ENCODE measurements around the gene PITX3. TPM values are rescaled to one million over a fixed set of nuclear protein-coding genes. Genes with fewer than 3 reads are reported as not detected.

PITX3 gene
- 2.1 TPM for total RNA-seq

GRCh38 chr10:102241444-102242117 is at the start of gene PITX3:
Gene PITX3 (minus strand): TSS chr10:102241512. CDS start chr10:102232080, 9,432 bp downstream.

GRCh38 chr10:102245082-102245931 is 4.0 kb upstream of the PITX3 start, which contains the start of gene GBF1:
Gene GBF1 (plus strand): TSS chr10:102245532. CDS start chr10:102258939, 13,407 bp downstream.

GRCh38 chr10:102225646-102226541 is 15.4 kb downstream of the PITX3 start, which contains the start of gene ELOVL3:
Gene ELOVL3 (plus strand): TSS chr10:102226299. CDS start chr10:102226549, 250 bp downstream.

Other genes with a start within 250 kb of the PITX3 start
- 25.2 TPM for gene ARMH3, start 185.3 kb downstream of the PITX3 start, total RNA-seq
- gene HPS6, start 176.2 kb downstream of the PITX3 start, total RNA-seq = 20.0 TPM
- 78.5 TPM for gene LDB1, start 121.1 kb downstream of the PITX3 start, total RNA-seq
- 18.4 TPM for gene PPRC1, start 108.5 kb downstream of the PITX3 start, total RNA-seq
- 42.1 TPM for gene NOLC1, start 89.1 kb downstream of the PITX3 start, total RNA-seq
- gene ELOVL3, start 15.2 kb downstream of the PITX3 start, total RNA-seq = 0.66 TPM
- gene GBF1, start 4.0 kb upstream of the PITX3 start, total RNA-seq = 46.9 TPM
- gene NFKB2, start 154.2 kb upstream of the PITX3 start, total RNA-seq = 16.2 TPM
- 49.2 TPM for gene PSD, start 177.3 kb upstream of the PITX3 start, total RNA-seq
- 18.9 TPM for gene FBXL15, start 179.3 kb upstream of the PITX3 start, total RNA-seq
- gene CUEDC2, start 191.1 kb upstream of the PITX3 start, total RNA-seq = 58.9 TPM
- gene C10orf95, start 210.0 kb upstream of the PITX3 start, total RNA-seq = 0.93 TPM

Data from camera-type eye (tissue), 1 donor.